HEK293 (cell line): Measurements from ENCODE around the gene LPCAT1.

Experiments used
- CTCF ChIA-PET: fragments of 350-600 bp; formaldehyde crosslinking; extraction: SDS; loops from one replicate; lab custom pipeline; 2021; ENCODE audit warnings: antibody characterized with exemption; lab: Yijun Ruan, JAX
- POLR2A ChIA-PET: fragments of 300-600 bp; formaldehyde crosslinking; extraction: SDS; loops from one replicate; lab custom pipeline; 2020; ENCODE audit warnings: antibody characterized with exemption, inconsistent platforms; lab: Yijun Ruan, JAX
- H3K27ac ChIP-seq: fragments of 200-500 bp; sonication (Bioruptor generic); 2 replicates; pipeline ENCODE4 v1.5.1; 2014; ENCODE audit warnings: low read depth, low read length, control low read depth, inconsistent platforms; ENCODE audit errors: extremely low read depth
- H3K36me3 ChIP-seq, 2 experiments: fragments of 200-500 bp in 1 of 2; sonication (Bioruptor generic) in 1 of 2; 1 replicate in 1 of 2; 2 replicates in 1 of 2; pipeline ENCODE4 v1.5.1; 2014 to 2017; ENCODE audit warnings: inconsistent platforms in 2 of 2, low read length in 2 of 2; ENCODE audit not compliant: control insufficient read depth in 2 of 2, insufficient read depth in 1 of 2
- H3K4me1 ChIP-seq: fragments of 200-500 bp; sonication (Bioruptor generic); 2 replicates; pipeline ENCODE4 v1.5.1; 2014; ENCODE audit warnings: mild to moderate bottlenecking, low read length, inconsistent platforms; ENCODE audit not compliant: control insufficient read depth, insufficient read depth
- H3K4me3 ChIP-seq: 2 replicates; pipeline ENCODE4 v1.5.1; 2011; ENCODE audit warnings: low read depth, mild to moderate bottlenecking, control low read depth, low read length, moderate library complexity
- H3K9me3 ChIP-seq: fragments of 200-500 bp; sonication (Bioruptor generic); 2 replicates; pipeline ENCODE4 v1.5.1; 2014; ENCODE audit warnings: low read depth, low read length, inconsistent platforms; ENCODE audit not compliant: control insufficient read depth, insufficient read depth
- BCL11B ChIP-seq: fragments of 450-650 bp; formaldehyde crosslinking; IDR thresholded peaks from 2 replicates; pipeline ENCODE4 v1.5.1; 2016; ENCODE audit warnings: low read depth, missing biosample characterization, missing genetic modification characterization
- HOXA7 ChIP-seq: sonication (generic); formaldehyde crosslinking; IDR thresholded peaks from 2 replicates; pipeline ENCODE4 v1.8.1; 2022; ENCODE audit warnings: missing genetic modification reagents, borderline replicate concordance
- KLF1 ChIP-seq: fragments of 450-650 bp; formaldehyde crosslinking; IDR thresholded peaks from 2 replicates; pipeline ENCODE4 v1.5.1; 2016; ENCODE audit warnings: missing biosample characterization, missing genetic modification characterization
- KLF10 ChIP-seq: fragments of 450-650 bp; IDR thresholded peaks from 2 replicates; pipeline ENCODE4 v1.5.1; 2018; ENCODE audit warnings: missing biosample characterization, mild to moderate bottlenecking, missing genetic modification characterization
- OVOL3 ChIP-seq: fragments of 450-650 bp; formaldehyde crosslinking; IDR thresholded peaks from 2 replicates; pipeline ENCODE4 v1.5.1; 2016; ENCODE audit warnings: missing biosample characterization, missing genetic modification characterization
- SCRT2 ChIP-seq: fragments of 450-650 bp; formaldehyde crosslinking; IDR thresholded peaks from 2 replicates; pipeline ENCODE4 v1.5.1; 2016; ENCODE audit warnings: missing biosample characterization, missing genetic modification characterization
- ZBTB1 ChIP-seq: fragments of 450-650 bp; formaldehyde crosslinking; IDR thresholded peaks from 2 replicates; pipeline ENCODE4 v1.5.1; 2016; ENCODE audit warnings: missing biosample characterization, missing genetic modification characterization
- ZBTB10 ChIP-seq: fragments of 450-650 bp; formaldehyde crosslinking; IDR thresholded peaks from 2 replicates; pipeline ENCODE4 v1.5.1; 2016; ENCODE audit warnings: missing biosample characterization, missing genetic modification characterization
- ZBTB17 ChIP-seq: fragments of 450-650 bp; formaldehyde crosslinking; IDR thresholded peaks from 2 replicates; pipeline ENCODE4 v1.5.1; 2016; ENCODE audit warnings: missing biosample characterization, missing genetic modification characterization
- ZBTB20 ChIP-seq: fragments of 450-650 bp; formaldehyde crosslinking; IDR thresholded peaks from 2 replicates; pipeline ENCODE4 v1.5.1; 2016; ENCODE audit warnings: missing biosample characterization, missing genetic modification characterization
- ZBTB48 ChIP-seq: fragments of 450-650 bp; formaldehyde crosslinking; IDR thresholded peaks from 2 replicates; pipeline ENCODE4 v1.5.1; 2016; ENCODE audit warnings: missing biosample characterization, missing genetic modification characterization
- ZFP41 ChIP-seq: fragments of 450-650 bp; formaldehyde crosslinking; IDR thresholded peaks from 2 replicates; pipeline ENCODE4 v1.5.1; 2016; ENCODE audit warnings: missing biosample characterization, missing genetic modification characterization, borderline replicate concordance
- ZNF10 ChIP-seq: fragments of 450-650 bp; formaldehyde crosslinking; IDR thresholded peaks from 2 replicates; pipeline ENCODE4 v1.5.1; 2017; ENCODE audit warnings: missing biosample characterization, missing genetic modification characterization
- ZNF112 ChIP-seq: fragments of 450-650 bp; formaldehyde crosslinking; IDR thresholded peaks from 2 replicates; pipeline ENCODE4 v1.5.0; 2017; ENCODE audit warnings: missing biosample characterization, missing genetic modification characterization
- ZNF132 ChIP-seq: fragments of 450-650 bp; formaldehyde crosslinking; IDR thresholded peaks from 2 replicates; pipeline ENCODE4 v1.5.1; 2017; ENCODE audit warnings: missing biosample characterization, missing genetic modification characterization, borderline replicate concordance
- ZNF239 ChIP-seq: fragments of 450-650 bp; formaldehyde crosslinking; IDR thresholded peaks from 2 replicates; pipeline ENCODE4 v1.5.1; 2016; ENCODE audit warnings: missing biosample characterization, missing genetic modification characterization
- ZNF350 ChIP-seq: fragments of 450-650 bp; formaldehyde crosslinking; IDR thresholded peaks from 2 replicates; pipeline ENCODE4 v1.5.0; 2017; ENCODE audit warnings: missing biosample characterization, mild to moderate bottlenecking, missing genetic modification characterization
- ZNF404 ChIP-seq: fragments of 450-650 bp; formaldehyde crosslinking; IDR thresholded peaks from 2 replicates; pipeline ENCODE4 v1.5.1; 2017; ENCODE audit warnings: missing biosample characterization, missing genetic modification characterization
- ZNF416 ChIP-seq: fragments of 450-650 bp; formaldehyde crosslinking; IDR thresholded peaks from 2 replicates; pipeline ENCODE4 v1.5.1; 2016; ENCODE audit warnings: missing biosample characterization, missing genetic modification characterization
- ZNF473 ChIP-seq: fragments of 450-650 bp; formaldehyde crosslinking; IDR thresholded peaks from 2 replicates; pipeline ENCODE4 v1.5.1; 2017; ENCODE audit warnings: missing biosample characterization, missing genetic modification characterization
- ZNF561 ChIP-seq: fragments of 450-650 bp; IDR thresholded peaks from 2 replicates; pipeline ENCODE4 v1.5.1; 2018; ENCODE audit warnings: missing biosample characterization, missing genetic modification characterization, borderline replicate concordance
- ZNF654 ChIP-seq: fragments of 450-650 bp; formaldehyde crosslinking; IDR thresholded peaks from 2 replicates; pipeline ENCODE4 v1.5.1; 2016; ENCODE audit warnings: low read depth, missing biosample characterization, missing genetic modification characterization
- ZNF747 ChIP-seq: fragments of 450-650 bp; formaldehyde crosslinking; IDR thresholded peaks from 2 replicates; pipeline ENCODE4 v1.5.1; 2016; ENCODE audit warnings: missing biosample characterization, missing genetic modification characterization
- ZNF768 ChIP-seq: fragments of 450-650 bp; formaldehyde crosslinking; IDR thresholded peaks from 2 replicates; pipeline ENCODE4 v1.5.1; 2018; ENCODE audit warnings: missing biosample characterization, mild to moderate bottlenecking, missing genetic modification characterization
- ZSCAN30 ChIP-seq: fragments of 450-650 bp; IDR thresholded peaks from 2 replicates; pipeline ENCODE4 v1.5.1; 2018; ENCODE audit warnings: missing biosample characterization, mild to moderate bottlenecking, missing genetic modification characterization, moderate library complexity

Gene LPCAT1

GRCh38 chr5:1524481-1524798, 680 bp upstream of the LPCAT1 start (continued):
- TF ChIP-seq ZNF239 (tag by site-specific recombination) (no peak), ZBTB1 (tag by site-specific recombination) (no peak), KLF1 (tag by site-specific recombination) (no peak), SCRT2 (tag by site-specific recombination) (no peak), ZNF10 (no peak), HOXA7 (CRISPR knock-in tag) (no peak), KLF10 (no peak), ZNF473 (tag by site-specific recombination) (no peak)

- Histone ChIP-seq H3K27ac (peak overlapping the region; percentile 82; the same call in 1 of the 2 replicates), H3K9me3 (no peaks in the 10 kb centered on the region), H3K4me3 (peak overlapping the region; percentile 64), H3K4me1 (peaks cover 20% of the 10 kb centered on the region), H3K36me3 (peaks cover 24 to 30% of the 10 kb centered on the region in 2 experiments)
- CTCF ChIA-PET = no interaction called here
- POLR2A ChIA-PET = interaction anchor here (1.0 to 1.5 kb wide), 2 partner anchors 20 to 22 kb away, joined by 3 to 4 read pairs; no protein-coding TSS in a partner anchor
- TF ChIP-seq ZSCAN30 (tag by site-specific recombination) = no peak
- no peak for TF ChIP-seq ZBTB20 (tag by site-specific recombination)
- no peak for TF ChIP-seq ZNF747 (tag by site-specific recombination)
- no peak for TF ChIP-seq ZBTB10 (tag by site-specific recombination)
- no peak for TF ChIP-seq ZNF112
- no peak for TF ChIP-seq HOXA7 (CRISPR knock-in tag)
- no peak for TF ChIP-seq ZNF350 (tag by site-specific recombination)
- TF ChIP-seq ZNF561 (tag by site-specific recombination) = no peak
- TF ChIP-seq ZNF404 (tag by site-specific recombination) = no peak
- no peak for TF ChIP-seq ZFP41 (tag by site-specific recombination)
- TF ChIP-seq ZNF416 (tag by site-specific recombination) = no peak
- no peak for TF ChIP-seq ZNF654 (tag by site-specific recombination)
- no peak for TF ChIP-seq ZNF768 (tag by site-specific recombination)
- no peak for TF ChIP-seq OVOL3 (tag by site-specific recombination)
- no peak for TF ChIP-seq ZNF132
- no peak for TF ChIP-seq BCL11B (tag by site-specific recombination)
- no peak for TF ChIP-seq ZBTB48 (tag by site-specific recombination)
- TF ChIP-seq ZBTB17 (tag by site-specific recombination) = no peak
Measured at GRCh38 chr5:1523480-1523792, 324 bp downstream of the LPCAT1 start.
